Endodermal cell (in vitro differentiated cells): Measurements from ENCODE around the gene NECTIN4. TPM values are rescaled to one million over a fixed set of nuclear protein-coding genes. Genes with fewer than 3 reads are reported as not detected.

Experiments
- DNase-seq: peaks from one replicate; pipeline ENCODE4 v3.0.0-alpha.2; 2017
- H3K27ac ChIP-seq: 2 replicates; pipeline ENCODE4 v1.5.1; 2013; ENCODE audit warnings: mild to moderate bottlenecking, low read depth, low read length, moderate library complexity
- H3K27me3 ChIP-seq: 2 replicates; pipeline ENCODE4 v1.6.1; 2013; ENCODE audit warnings: mild to moderate bottlenecking, low read length, moderate library complexity; ENCODE audit not compliant: insufficient read depth, control insufficient read depth, poor library complexity, severe bottlenecking
- H3K36me3 ChIP-seq: 2 replicates; pipeline ENCODE4 v1.7.0; 2013; ENCODE audit warnings: mild to moderate bottlenecking, low read length, moderate library complexity; ENCODE audit not compliant: control insufficient read depth, insufficient read depth
- H3K4me1 ChIP-seq: one replicate; pipeline ENCODE4 v1.7.0; 2013; ENCODE audit warnings: low read length; ENCODE audit not compliant: control insufficient read depth, insufficient read depth
- H3K4me3 ChIP-seq: 2 replicates; pipeline ENCODE4 v1.5.1; 2013; ENCODE audit warnings: mild to moderate bottlenecking, low read length, moderate library complexity
- H3K9ac ChIP-seq: 2 replicates; pipeline ENCODE4 v1.6.1; 2013; ENCODE audit warnings: mild to moderate bottlenecking, low read length, moderate library complexity; ENCODE audit not compliant: poor library complexity, severe bottlenecking; ENCODE audit errors: extremely low read depth
- H3K9me3 ChIP-seq: 2 replicates; pipeline ENCODE4 v1.6.1; 2013; ENCODE audit warnings: mild to moderate bottlenecking, low read length, moderate library complexity; ENCODE audit not compliant: control insufficient read depth
- H3K27ac Mint-ChIP-seq: 2 replicates; pipeline ENCODE4 v1.8.0; 2020; ENCODE audit warnings: mixed read lengths
- H3K27me3 Mint-ChIP-seq: 2 replicates; pipeline ENCODE4 v1.8.0; 2021; ENCODE audit warnings: mild to moderate bottlenecking, mixed read lengths; ENCODE audit not compliant: insufficient read depth
- H3K36me3 Mint-ChIP-seq: 2 replicates; pipeline ENCODE4 v1.8.0; 2020; ENCODE audit warnings: low read depth, mixed read lengths
- H3K4me1 Mint-ChIP-seq: 2 replicates; pipeline ENCODE4 v1.8.0; 2020; ENCODE audit warnings: mixed read lengths
- H3K4me3 Mint-ChIP-seq: 2 replicates; pipeline ENCODE4 v1.8.0; 2020; ENCODE audit warnings: mild to moderate bottlenecking, moderate library complexity, mixed read lengths
- H3K9me3 Mint-ChIP-seq: 2 replicates; pipeline ENCODE4 v1.8.0; 2020; ENCODE audit warnings: mild to moderate bottlenecking, mixed read lengths
- CTCF ChIP-seq: fragments of 200-600 bp; sonication (generic); conservative IDR thresholded peaks from 2 replicates; pipeline ENCODE4 v1.5.0; 2021; ENCODE audit warnings: antibody characterized with exemption, mild to moderate bottlenecking
- WGBS, 2 experiments: methylation state at CpG; one replicate each; pipeline versions ENCODE4 v1.1.5 to v1.1.7; 2013; ENCODE audit warnings: missing lambda C conversion rate in 2 of 2, mixed read lengths in 1 of 2; ENCODE audit not compliant: insufficient coverage in 1 of 2, insufficient read length in 1 of 2; 5-methylcytosine and 5-hydroxymethylcytosine counted together
- total RNA-seq, 2 donors: library from RNA; stranded (reverse); fragmentation: NEBNext Ultra II Directional in 1 of 2; extraction: Animal tissue kit (Norgen Biotek cat#: 25700) in 1 of 2; gene quantifications; 2 replicates in 1 of 2; 3 replicates in 1 of 2; pipeline ENCODE4 v1.2.1, GENCODE V29; 2021

Gene NECTIN4
- total RNA-seq, 2 donors from 2014 or later, result not detected

GRCh38 chr1:161089938-161090337 lies 580 bp upstream of the NECTIN4 start:
- 93 to 100% methylated on average over 3 to 5 of the region's 5 CpGs for WGBS, 2 experiments
- H3K4me3 Mint-ChIP-seq, result no peak overlapping the region
- peaks cover 14% of the 10 kb centered on the region for H3K4me1 Mint-ChIP-seq
- H3K36me3 Mint-ChIP-seq, result no peaks in the 10 kb centered on the region
- Histone ChIP-seq H3K27me3 (peaks cover 5% of the 10 kb centered on the region), H3K4me3 (no peak overlapping the region), H3K9ac (no peak overlapping the region), H3K9me3 (no peaks in the 10 kb centered on the region), H3K4me1 (peaks cover 5% of the 10 kb centered on the region), H3K27ac (no peak overlapping the region), H3K36me3 (no peaks in the 10 kb centered on the region)
- DNase-seq, result no peak
- H3K27ac Mint-ChIP-seq, result no peak overlapping the region
- H3K9me3 Mint-ChIP-seq, result no peaks in the 10 kb centered on the region
- TF ChIP-seq CTCF, result no peak
- H3K27me3 Mint-ChIP-seq, result peaks cover 7% of the 10 kb centered on the region

GRCh38 chr1:161088587-161089110 lies 709 bp downstream of the NECTIN4 start:
- WGBS, 2 experiments, result 80 to 87% methylated on average over 1 to 3 of the region's 3 CpGs
- Histone ChIP-seq H3K27ac (no peak overlapping the region), H3K36me3 (no peaks in the 10 kb centered on the region), H3K9ac (no peak overlapping the region), H3K4me3 (no peak overlapping the region), H3K4me1 (peaks cover 6% of the 10 kb centered on the region), H3K9me3 (no peaks in the 10 kb centered on the region), H3K27me3 (no peaks in the 10 kb centered on the region)
- Mint-ChIP-seq H3K36me3 (no peaks in the 10 kb centered on the region), H3K27me3 (peaks cover 5% of the 10 kb centered on the region), H3K4me3 (no peak overlapping the region), H3K4me1 (peaks cover 22% of the 10 kb centered on the region), H3K27ac (no peak overlapping the region), H3K9me3 (no peaks in the 10 kb centered on the region)
- peak; percentile 35 for DNase-seq
- no peak for TF ChIP-seq CTCF

DNA sequence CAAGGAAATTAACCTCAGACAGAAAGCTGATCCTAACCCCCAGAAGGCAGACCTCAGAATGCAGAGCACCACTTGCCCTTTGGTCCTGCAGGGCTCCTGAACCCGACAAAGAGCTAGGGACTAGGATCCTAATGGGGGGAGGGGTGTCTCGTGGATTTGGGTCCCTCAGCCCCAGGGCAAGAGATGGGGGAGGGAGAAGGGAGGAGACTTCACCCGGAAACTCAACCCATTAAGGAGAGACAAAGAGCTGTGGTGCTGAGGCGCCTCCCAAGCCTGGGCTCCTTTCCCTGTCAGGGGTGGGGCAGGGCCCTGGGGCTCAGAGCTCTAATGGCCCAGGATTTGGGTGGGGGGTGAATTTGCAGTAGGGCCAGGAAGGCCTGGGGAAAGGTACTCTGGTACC lies 2.9 kb downstream of the NECTIN4 start:
- Histone ChIP-seq H3K36me3 (no peaks in the 10 kb centered on the region), H3K27me3 (no peaks in the 10 kb centered on the region), H3K9me3 (no peaks in the 10 kb centered on the region), H3K27ac (no peak overlapping the region), H3K4me1 (peaks cover 6% of the 10 kb centered on the region), H3K4me3 (no peak overlapping the region), H3K9ac (no peak overlapping the region)
- H3K9me3 Mint-ChIP-seq, result no peaks in the 10 kb centered on the region
- H3K4me1 Mint-ChIP-seq, result peaks cover 30% of the 10 kb centered on the region
- no peak for DNase-seq
- peaks cover 2% of the 10 kb centered on the region for H3K27me3 Mint-ChIP-seq
- no peak for TF ChIP-seq CTCF
- H3K4me3 Mint-ChIP-seq, result no peak overlapping the region
- 79% methylated on average over 4 of the region's 4 CpGs; no CpG with 5 or more reads in 1 of the 2 experiments for WGBS, 2 experiments
- no peaks in the 10 kb centered on the region for H3K36me3 Mint-ChIP-seq
- H3K27ac Mint-ChIP-seq, result peak overlapping the region; percentile 21
